Measurements from ENCODE around the gene ZCRB1.

Gene ZCRB1

DNA sequence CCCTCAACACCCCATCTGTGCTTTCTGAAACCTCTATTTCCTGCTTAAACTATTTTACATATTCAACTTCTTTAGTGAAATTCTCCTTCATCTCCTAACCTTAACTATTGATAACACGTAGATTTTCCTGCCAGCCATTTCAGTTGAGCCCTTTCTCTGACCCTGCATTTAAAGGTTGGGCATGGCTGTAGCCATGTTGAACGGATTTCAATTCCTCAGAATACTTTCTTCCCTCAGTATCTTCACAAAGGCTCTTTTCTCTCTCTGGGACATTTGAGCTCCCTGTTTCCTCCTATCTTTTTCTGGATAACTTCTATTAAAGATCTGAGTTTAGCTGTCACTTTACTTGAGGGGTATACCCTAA is 1.3 kb upstream of the ZCRB1 start:
- Histone ChIP-seq H2AFZ (ENCODE audit: low read length, unreplicated experiment) (peak overlapping the region; percentile 75), H3K36me3 (ENCODE audit: insufficient read depth, low read length) (no peaks in the 10 kb centered on the region; the same call in 1 of the 2 replicates), H3K4me1 (ENCODE audit: control insufficient read depth, insufficient read depth, low read length, unreplicated experiment) (peaks cover 21% of the 10 kb centered on the region), H3K79me2 (ENCODE audit: control insufficient read depth, insufficient read depth, low read length, unreplicated experiment) (peaks cover 66% of the 10 kb centered on the region), H3K27ac (ENCODE audit: low read depth, low read length) (peak overlapping the region; percentile 47; the same call in 1 of the 2 replicates), H3K27me3 (ENCODE audit: insufficient read depth, low read length) (no peaks in the 10 kb centered on the region), H3K4me3 (ENCODE audit: low read depth, low read length) (peak overlapping the region; percentile 90)

DNA sequence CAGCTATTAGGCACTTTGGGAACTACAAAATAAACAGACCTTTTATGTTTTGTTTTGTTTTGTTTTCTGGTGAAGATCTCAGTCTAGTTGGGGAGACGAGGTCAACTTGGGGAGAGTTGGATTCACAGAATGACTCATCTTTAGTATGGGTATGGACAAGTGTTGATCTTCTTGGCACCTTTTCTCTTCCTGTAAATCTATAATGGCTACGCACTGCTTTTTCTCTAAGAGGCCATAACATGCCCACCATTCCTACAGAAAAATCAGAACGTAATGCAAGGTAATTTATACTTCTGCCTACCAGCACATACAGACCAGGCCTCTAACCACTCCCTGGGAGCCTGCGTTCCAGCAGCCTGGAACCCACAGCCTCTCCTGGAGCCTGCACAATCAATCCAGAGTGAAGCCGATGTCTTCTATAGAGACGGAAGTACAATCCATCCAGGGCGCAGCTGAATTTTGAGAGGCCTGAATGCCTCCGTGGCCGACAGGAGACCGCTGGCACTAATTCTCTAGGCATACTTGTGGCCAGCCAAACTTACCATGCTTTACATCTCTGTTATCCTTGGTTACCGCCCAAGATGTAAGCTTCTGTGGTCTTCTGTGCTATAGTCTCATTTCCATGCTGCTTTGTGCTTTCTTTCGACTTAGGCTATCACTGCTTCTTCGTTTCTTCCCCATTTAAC is 790 bp upstream of the ZCRB1 start:
- Histone ChIP-seq H3K4me3 (ENCODE audit: low read depth, low read length) (peak overlapping the region; percentile 90), H3K4me1 (ENCODE audit: control insufficient read depth, insufficient read depth, low read length, unreplicated experiment) (peaks cover 21% of the 10 kb centered on the region), H2AFZ (ENCODE audit: low read length, unreplicated experiment) (peak overlapping the region; percentile 75), H3K79me2 (ENCODE audit: control insufficient read depth, insufficient read depth, low read length, unreplicated experiment) (peaks cover 61% of the 10 kb centered on the region), H3K27me3 (ENCODE audit: insufficient read depth, low read length) (no peaks in the 10 kb centered on the region), H3K27ac (ENCODE audit: low read depth, low read length) (peak overlapping the region; percentile 47), H3K36me3 (ENCODE audit: insufficient read depth, low read length) (peaks cover 3% of the 10 kb centered on the region)

DNA sequence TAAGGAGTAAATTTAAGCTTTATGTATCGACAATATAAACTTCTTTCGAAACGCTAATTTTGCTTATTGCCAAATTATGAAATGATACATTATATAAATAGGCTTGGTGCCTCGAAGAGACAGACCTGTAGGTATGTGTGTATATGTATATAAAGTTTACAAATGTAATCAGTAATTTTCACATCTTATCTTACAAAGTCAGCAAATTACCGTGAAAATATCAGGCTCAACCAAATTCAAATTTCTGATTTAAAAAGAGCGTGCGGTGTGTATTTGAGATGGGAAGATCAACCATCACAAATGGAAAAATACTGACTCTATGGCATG is 605 bp downstream of the ZCRB1 start:
- H3K27ac ChIP-seq (ENCODE audit: low read depth, low read length): peak overlapping the region; percentile 47
- peaks cover 50% of the 10 kb centered on the region for H3K79me2 ChIP-seq (ENCODE audit: control insufficient read depth, insufficient read depth, low read length, unreplicated experiment)
- H3K36me3 ChIP-seq (ENCODE audit: insufficient read depth, low read length): peaks cover 12% of the 10 kb centered on the region
- peaks cover 21% of the 10 kb centered on the region for H3K4me1 ChIP-seq (ENCODE audit: control insufficient read depth, insufficient read depth, low read length, unreplicated experiment)
- H2AFZ ChIP-seq (ENCODE audit: low read length, unreplicated experiment): peak overlapping the region; percentile 93
- peak overlapping the region; percentile 90 for H3K4me3 ChIP-seq (ENCODE audit: low read depth, low read length)
- no peaks in the 10 kb centered on the region for H3K27me3 ChIP-seq (ENCODE audit: insufficient read depth, low read length)

GRCh38 chr12:42323856-42324255 is 2.0 kb downstream of the ZCRB1 start:
- Histone ChIP-seq H3K27me3 (ENCODE audit: insufficient read depth, low read length) (no peaks in the 10 kb centered on the region), H3K36me3 (ENCODE audit: insufficient read depth, low read length) (peaks cover 12% of the 10 kb centered on the region), H2AFZ (ENCODE audit: low read length, unreplicated experiment) (no peak overlapping the region), H3K27ac (ENCODE audit: low read depth, low read length) (no peak overlapping the region), H3K4me1 (ENCODE audit: control insufficient read depth, insufficient read depth, low read length, unreplicated experiment) (peaks cover 21% of the 10 kb centered on the region), H3K79me2 (ENCODE audit: control insufficient read depth, insufficient read depth, low read length, unreplicated experiment) (peaks cover 38% of the 10 kb centered on the region), H3K4me3 (ENCODE audit: low read depth, low read length) (no peak overlapping the region)

DNA sequence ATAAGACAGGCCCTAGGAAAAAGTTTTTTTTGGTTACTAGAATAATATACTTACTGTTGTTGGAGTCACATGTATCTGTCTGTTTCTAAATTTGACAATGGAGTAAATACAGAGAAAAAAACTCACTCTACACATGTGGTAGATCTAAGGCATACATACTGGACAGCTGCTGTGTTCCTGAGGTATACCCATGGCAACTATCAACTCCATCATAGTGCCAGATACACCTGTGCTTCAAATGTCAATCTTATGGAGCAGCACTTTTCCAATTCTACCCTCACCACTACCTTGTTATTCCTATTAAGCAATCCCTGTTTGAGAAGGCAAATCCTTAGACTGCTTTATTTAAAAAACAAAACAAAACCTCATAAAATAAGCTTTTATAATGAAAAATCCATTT is 3.3 kb downstream of the ZCRB1 start:
- H3K4me3 ChIP-seq (ENCODE audit: low read depth, low read length): no peak overlapping the region
- H2AFZ ChIP-seq (ENCODE audit: low read length, unreplicated experiment): no peak overlapping the region
- H3K27me3 ChIP-seq (ENCODE audit: insufficient read depth, low read length): no peaks in the 10 kb centered on the region
- peaks cover 13% of the 10 kb centered on the region for H3K4me1 ChIP-seq (ENCODE audit: control insufficient read depth, insufficient read depth, low read length, unreplicated experiment)
- H3K36me3 ChIP-seq (ENCODE audit: insufficient read depth, low read length): peaks cover 12% of the 10 kb centered on the region
- H3K79me2 ChIP-seq (ENCODE audit: control insufficient read depth, insufficient read depth, low read length, unreplicated experiment): peaks cover 25% of the 10 kb centered on the region
- H3K27ac ChIP-seq (ENCODE audit: low read depth, low read length): no peak overlapping the region

- peaks cover 10% of the 10 kb centered on the region for H3K79me2 ChIP-seq (ENCODE audit: control insufficient read depth, insufficient read depth, low read length, unreplicated experiment)
- no peak overlapping the region for H3K27ac ChIP-seq (ENCODE audit: low read depth, low read length)
- peaks cover 8% of the 10 kb centered on the region for H3K4me1 ChIP-seq (ENCODE audit: control insufficient read depth, insufficient read depth, low read length, unreplicated experiment)
- H3K36me3 ChIP-seq (ENCODE audit: insufficient read depth, low read length): peaks cover 12% of the 10 kb centered on the region
- no peak overlapping the region for H2AFZ ChIP-seq (ENCODE audit: low read length, unreplicated experiment)
- H3K4me3 ChIP-seq (ENCODE audit: low read depth, low read length): no peak overlapping the region
- H3K27me3 ChIP-seq (ENCODE audit: insufficient read depth, low read length): no peaks in the 10 kb centered on the region
Measured at GRCh38 chr12:42320796-42321195, 5.1 kb downstream of the ZCRB1 start.

- no peaks in the 10 kb centered on the region; the same call in 1 of the 2 replicates for H3K36me3 ChIP-seq (ENCODE audit: insufficient read depth, low read length)
Measured at GRCh38 chr12:42315108-42315507, 10.8 kb downstream of the ZCRB1 start.

DNA sequence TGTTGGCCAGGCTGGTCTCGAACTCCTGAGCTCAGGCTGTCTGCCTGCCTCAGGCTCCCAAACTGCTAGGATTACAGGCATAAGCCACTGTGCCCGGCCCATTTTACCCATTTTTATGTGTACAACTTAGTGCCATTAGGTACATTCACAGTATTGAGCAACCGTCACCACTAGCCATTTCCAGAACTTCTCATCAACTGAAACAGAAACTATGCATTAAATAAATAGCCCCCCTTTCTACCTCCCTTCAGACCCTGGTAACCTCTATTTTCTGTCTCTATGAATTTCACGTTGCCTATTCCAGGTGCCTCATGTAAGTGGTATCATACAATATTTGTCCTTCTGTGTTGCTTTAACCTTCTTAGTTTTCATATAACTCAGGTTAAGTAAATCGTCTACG is 15.9 kb downstream of the ZCRB1 start:
- Histone ChIP-seq H3K79me2 (ENCODE audit: control insufficient read depth, insufficient read depth, low read length, unreplicated experiment) (no peaks in the 10 kb centered on the region), H3K4me1 (ENCODE audit: control insufficient read depth, insufficient read depth, low read length, unreplicated experiment) (no peaks in the 10 kb centered on the region), H3K27ac (ENCODE audit: low read depth, low read length) (no peak overlapping the region), H3K4me3 (ENCODE audit: low read depth, low read length) (no peak overlapping the region), H2AFZ (ENCODE audit: low read length, unreplicated experiment) (no peak overlapping the region), H3K27me3 (ENCODE audit: insufficient read depth, low read length) (no peaks in the 10 kb centered on the region), H3K36me3 (ENCODE audit: insufficient read depth, low read length) (no peaks in the 10 kb centered on the region)

More at GRCh38 chr12:42315108-42315507, 10.8 kb downstream of the ZCRB1 start:
- no peak overlapping the region for H3K4me3 ChIP-seq (ENCODE audit: low read depth, low read length)
- no peaks in the 10 kb centered on the region for H3K79me2 ChIP-seq (ENCODE audit: control insufficient read depth, insufficient read depth, low read length, unreplicated experiment)
- no peaks in the 10 kb centered on the region for H3K4me1 ChIP-seq (ENCODE audit: control insufficient read depth, insufficient read depth, low read length, unreplicated experiment)
- no peak overlapping the region for H3K27ac ChIP-seq (ENCODE audit: low read depth, low read length)
- H2AFZ ChIP-seq (ENCODE audit: low read length, unreplicated experiment): no peak overlapping the region
- H3K27me3 ChIP-seq (ENCODE audit: insufficient read depth, low read length): no peaks in the 10 kb centered on the region

- no peaks in the 10 kb centered on the region for H3K27me3 ChIP-seq (ENCODE audit: insufficient read depth, low read length)
- no peaks in the 10 kb centered on the region for H3K4me1 ChIP-seq (ENCODE audit: control insufficient read depth, insufficient read depth, low read length, unreplicated experiment)
- no peaks in the 10 kb centered on the region for H3K79me2 ChIP-seq (ENCODE audit: control insufficient read depth, insufficient read depth, low read length, unreplicated experiment)
- no peak overlapping the region for H3K27ac ChIP-seq (ENCODE audit: low read depth, low read length)
- H3K4me3 ChIP-seq (ENCODE audit: low read depth, low read length): no peak overlapping the region
- H3K36me3 ChIP-seq (ENCODE audit: insufficient read depth, low read length): no peaks in the 10 kb centered on the region
- H2AFZ ChIP-seq (ENCODE audit: low read length, unreplicated experiment): no peak overlapping the region
Measured at GRCh38 chr12:42308390-42308789, 17.5 kb downstream of the ZCRB1 start.

DNA sequence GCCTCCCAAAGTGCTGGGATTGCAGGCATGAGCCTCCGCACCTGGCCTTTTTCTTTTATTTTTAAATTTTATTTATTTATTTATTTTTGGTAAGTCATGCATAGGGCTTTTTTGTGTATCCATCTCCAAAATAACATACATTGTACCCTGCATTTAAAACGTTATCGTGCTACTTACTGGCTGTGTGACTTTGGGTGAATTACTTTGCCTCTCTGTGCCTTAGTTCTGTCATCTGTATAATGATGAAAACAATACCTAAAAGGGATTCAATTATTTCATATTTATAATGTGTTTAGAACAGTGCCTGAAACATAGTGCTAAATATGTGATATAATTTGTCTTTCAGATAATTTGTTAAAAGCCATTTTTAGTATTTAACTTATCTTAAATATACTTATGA is 19.6 kb downstream of the ZCRB1 start:
- Histone ChIP-seq H3K27me3 (ENCODE audit: insufficient read depth, low read length) (no peaks in the 10 kb centered on the region), H3K4me1 (ENCODE audit: control insufficient read depth, insufficient read depth, low read length, unreplicated experiment) (no peaks in the 10 kb centered on the region), H3K36me3 (ENCODE audit: insufficient read depth, low read length) (no peaks in the 10 kb centered on the region), H3K79me2 (ENCODE audit: control insufficient read depth, insufficient read depth, low read length, unreplicated experiment) (no peaks in the 10 kb centered on the region), H2AFZ (ENCODE audit: low read length, unreplicated experiment) (no peak overlapping the region), H3K4me3 (ENCODE audit: low read depth, low read length) (no peak overlapping the region), H3K27ac (ENCODE audit: low read depth, low read length) (no peak overlapping the region)

- Histone ChIP-seq H3K79me2 (ENCODE audit: control insufficient read depth, insufficient read depth, low read length, unreplicated experiment) (no peaks in the 10 kb centered on the region), H3K27ac (ENCODE audit: low read depth, low read length) (no peak overlapping the region), H3K4me3 (ENCODE audit: low read depth, low read length) (no peak overlapping the region), H3K36me3 (ENCODE audit: insufficient read depth, low read length) (no peaks in the 10 kb centered on the region), H3K4me1 (ENCODE audit: control insufficient read depth, insufficient read depth, low read length, unreplicated experiment) (no peaks in the 10 kb centered on the region), H2AFZ (ENCODE audit: low read length, unreplicated experiment) (no peak overlapping the region), H3K27me3 (ENCODE audit: insufficient read depth, low read length) (no peaks in the 10 kb centered on the region)
Measured at GRCh38 chr12:42299392-42300308, 26.2 kb downstream of the ZCRB1 start.

Data from ACC112 (cell line).